ENCODE results near the gene BTG2.

The BTG2 gene

GRCh38 chr1:203346060-203346768, 40.9 kb downstream of the BTG2 start:
- no peak for DNase-seq

- no peak for DNase-seq
These were observed 41.4 kb downstream of the BTG2 start for GRCh38 chr1:203346769-203347102.

- no peak for DNase-seq
These were observed 43.8 kb downstream of the BTG2 start for GRCh38 chr1:203349166-203349565.

- DNase-seq, result no peak
These were observed 44.6 kb downstream of the BTG2 start for GRCh38 chr1:203349773-203350524.

GRCh38 chr1:203351037-203351625, 45.8 kb downstream of the BTG2 start, which contains the start of gene FMOD:
TSS of gene FMOD (minus strand) at chr1:203351122. CDS start at chr1:203348270, 2,852 bp downstream.
- DNase-seq, result no peak

GRCh38 chr1:203353486-203353885, 48.2 kb downstream of the BTG2 start:
- no peak for DNase-seq

GRCh38 chr1:203354246-203354645, 48.9 kb downstream of the BTG2 start:
- DNase-seq, result no peak

GRCh38 chr1:203359010-203359571, 53.8 kb downstream of the BTG2 start:
- no peak for DNase-seq

All from NCI-H1930 (cell line).